ENCODE data around the gene C1GALT1.

C1GALT1 gene

DNA sequence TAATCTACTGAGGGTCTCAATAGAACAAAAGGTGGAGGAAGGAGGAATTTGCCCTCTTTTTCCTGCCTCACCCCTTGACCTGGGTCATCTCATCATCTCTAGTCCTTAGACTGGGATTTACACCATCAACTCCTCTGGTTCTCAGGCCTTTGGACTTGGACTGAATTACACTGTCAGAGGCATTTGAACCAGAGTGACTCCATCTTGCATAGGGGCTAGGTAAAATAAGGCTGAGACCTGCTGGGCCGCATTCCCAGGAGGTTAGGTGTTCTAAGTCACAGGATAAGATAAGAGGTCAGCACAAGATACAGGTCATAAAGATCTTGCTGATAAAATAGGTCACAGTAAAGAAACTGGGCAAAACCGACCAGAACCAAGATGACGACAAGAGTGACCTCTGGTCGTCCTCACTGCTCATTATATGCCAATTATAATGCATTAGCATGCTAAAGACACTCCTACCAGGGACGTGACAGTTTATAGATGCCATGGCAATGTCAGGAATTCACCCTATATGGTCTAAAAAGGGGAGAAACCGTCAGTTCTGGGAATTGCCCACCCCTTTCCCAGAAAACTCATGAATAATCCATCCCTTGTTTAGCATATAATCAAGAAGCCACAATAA lies 84.0 kb downstream of the C1GALT1 start:
- TF ChIP-seq, protein P1, sequence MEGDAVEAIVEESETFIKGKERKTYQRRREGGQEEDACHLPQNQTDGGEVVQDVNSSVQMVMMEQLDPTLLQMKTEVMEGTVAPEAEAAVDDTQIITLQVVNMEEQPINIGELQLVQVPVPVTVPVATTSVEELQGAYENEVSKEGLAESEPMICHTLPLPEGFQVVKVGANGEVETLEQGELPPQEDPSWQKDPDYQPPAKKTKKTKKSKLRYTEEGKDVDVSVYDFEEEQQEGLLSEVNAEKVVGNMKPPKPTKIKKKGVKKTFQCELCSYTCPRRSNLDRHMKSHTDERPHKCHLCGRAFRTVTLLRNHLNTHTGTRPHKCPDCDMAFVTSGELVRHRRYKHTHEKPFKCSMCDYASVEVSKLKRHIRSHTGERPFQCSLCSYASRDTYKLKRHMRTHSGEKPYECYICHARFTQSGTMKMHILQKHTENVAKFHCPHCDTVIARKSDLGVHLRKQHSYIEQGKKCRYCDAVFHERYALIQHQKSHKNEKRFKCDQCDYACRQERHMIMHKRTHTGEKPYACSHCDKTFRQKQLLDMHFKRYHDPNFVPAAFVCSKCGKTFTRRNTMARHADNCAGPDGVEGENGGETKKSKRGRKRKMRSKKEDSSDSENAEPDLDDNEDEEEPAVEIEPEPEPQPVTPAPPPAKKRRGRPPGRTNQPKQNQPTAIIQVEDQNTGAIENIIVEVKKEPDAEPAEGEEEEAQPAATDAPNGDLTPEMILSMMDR (IDR thresholded peaks at IDR 0.05; ENCODE audit: low read depth, low read length, missing control alignments), result no peak
- no peak for DNase-seq (ENCODE audit: extremely low read depth, low read depth)

DNA sequence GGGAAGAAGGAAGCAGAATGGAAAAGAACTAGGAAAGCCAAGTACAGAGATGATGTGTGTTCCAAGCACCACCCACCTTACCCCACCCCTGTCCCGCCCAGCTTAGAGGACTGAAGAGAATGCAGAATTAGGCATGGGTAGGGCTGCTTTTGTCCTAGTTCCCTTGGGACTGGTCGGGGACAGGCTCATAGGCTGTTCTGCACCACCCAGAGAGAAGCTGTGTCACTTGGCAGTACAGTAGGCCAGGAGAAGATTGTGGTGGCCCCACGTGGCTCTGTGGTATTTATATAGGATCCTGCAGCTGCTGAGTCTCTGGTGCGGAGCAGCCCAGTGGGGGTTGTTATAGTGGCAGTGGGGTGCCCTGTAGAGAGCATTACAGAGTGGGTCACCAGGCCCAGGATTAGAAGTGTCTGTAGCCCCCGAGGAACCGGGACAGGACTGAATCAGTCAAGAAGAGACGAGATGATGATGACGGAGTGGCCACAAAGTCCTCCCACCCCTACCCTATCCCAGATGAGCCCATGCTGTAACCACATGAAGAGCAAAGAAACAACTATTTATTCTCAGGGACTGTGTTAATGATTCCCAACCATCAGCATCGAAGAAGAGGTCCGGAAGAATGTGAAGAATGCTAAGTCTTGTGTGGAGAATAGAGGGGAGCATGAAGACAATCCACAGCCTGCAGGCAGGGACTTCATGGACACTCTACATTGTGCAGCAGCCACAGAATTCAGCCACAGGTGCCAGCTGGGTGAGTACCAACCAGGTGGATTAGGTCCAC lies 88.9 kb downstream of the C1GALT1 start:
- no peak overlapping the region for H3K4me3 ChIP-seq (replicated peaks; ENCODE audit: low read depth, low read length)
- no peak for DNase-seq (ENCODE audit: extremely low read depth, low read depth)
- TF ChIP-seq, protein P1 (IDR thresholded peaks at IDR 0.05; ENCODE audit: low read depth, low read length, missing control alignments), result no peak

More for the DNA sequence above, 84.0 kb downstream of the C1GALT1 start:
- H3K4me3 ChIP-seq (replicated peaks; ENCODE audit: low read depth, low read length), result no peak overlapping the region

DNA sequence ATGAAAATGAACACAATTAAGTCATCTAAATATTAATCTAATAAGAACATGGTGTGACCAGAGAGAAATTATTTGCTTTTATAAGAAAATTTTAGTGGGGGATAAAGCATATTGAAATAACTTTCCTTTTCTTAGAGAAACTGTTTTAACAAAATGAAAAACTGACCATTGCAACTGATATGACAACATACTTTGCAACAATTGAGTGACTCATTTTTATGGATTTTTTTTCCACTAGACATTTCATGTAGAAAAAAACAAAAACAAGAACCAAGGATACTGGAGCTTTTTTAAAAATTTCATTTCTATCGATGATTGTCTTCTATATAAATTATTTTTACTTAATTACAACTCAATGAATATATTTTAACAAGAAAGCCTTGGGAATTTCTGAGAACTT lies 90.0 kb downstream of the C1GALT1 start:
- H3K4me3 ChIP-seq (replicated peaks; ENCODE audit: low read depth, low read length), result no peak overlapping the region
- no peak for DNase-seq (ENCODE audit: extremely low read depth, low read depth)

DNA sequence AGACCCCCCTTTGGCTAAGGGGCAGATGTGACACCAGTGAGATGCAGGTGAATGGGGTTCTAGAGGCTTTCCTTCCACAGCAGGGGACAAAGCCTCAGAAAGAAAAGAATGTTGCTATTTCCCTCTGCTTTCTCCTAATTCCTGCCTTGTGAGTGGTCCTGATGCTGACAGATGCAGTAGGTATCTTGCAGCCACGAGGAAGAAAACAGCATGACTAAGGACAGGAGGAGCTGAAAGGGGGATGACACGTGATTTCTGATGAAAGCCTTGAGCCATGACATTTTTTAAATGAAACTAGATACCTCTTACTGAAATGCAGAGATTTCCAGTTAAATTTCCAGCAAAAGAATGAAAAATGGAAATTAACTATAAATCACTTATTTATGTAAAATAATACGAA lies 92.4 kb downstream of the C1GALT1 start:
- TF ChIP-seq, protein P1 (IDR thresholded peaks at IDR 0.05; ENCODE audit: low read depth, low read length, missing control alignments), result no peak
- H3K4me3 ChIP-seq (replicated peaks; ENCODE audit: low read depth, low read length), result no peak overlapping the region
- DNase-seq (ENCODE audit: extremely low read depth, low read depth), result no peak

More for the DNA sequence above, 90.0 kb downstream of the C1GALT1 start:
- TF ChIP-seq, protein P1 (IDR thresholded peaks at IDR 0.05; ENCODE audit: low read depth, low read length, missing control alignments), result no peak

DNA sequence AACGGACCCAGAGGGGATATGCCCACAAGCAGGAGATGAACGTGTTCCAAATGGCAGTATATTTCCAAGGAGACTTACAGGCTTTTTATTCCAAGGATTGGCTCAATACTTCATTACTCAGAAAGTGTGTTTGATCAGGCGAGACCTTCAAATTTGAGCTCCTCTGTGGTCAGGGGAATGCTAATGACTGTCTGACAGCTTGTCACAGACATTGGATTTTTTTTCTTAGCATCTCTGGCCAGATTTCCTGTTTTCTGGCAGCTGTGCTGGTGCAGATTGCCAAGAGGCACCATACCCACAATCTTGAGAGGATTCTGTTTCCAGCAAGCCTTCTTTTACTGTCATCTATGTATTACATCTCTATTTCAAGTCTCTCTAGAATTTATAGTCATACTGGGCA lies 93.8 kb downstream of the C1GALT1 start:
- DNase-seq (ENCODE audit: extremely low read depth, low read depth), result no peak
- TF ChIP-seq, protein P1 (IDR thresholded peaks at IDR 0.05; ENCODE audit: low read depth, low read length, missing control alignments), result no peak
- H3K4me3 ChIP-seq (replicated peaks; ENCODE audit: low read depth, low read length), result no peak overlapping the region

DNA sequence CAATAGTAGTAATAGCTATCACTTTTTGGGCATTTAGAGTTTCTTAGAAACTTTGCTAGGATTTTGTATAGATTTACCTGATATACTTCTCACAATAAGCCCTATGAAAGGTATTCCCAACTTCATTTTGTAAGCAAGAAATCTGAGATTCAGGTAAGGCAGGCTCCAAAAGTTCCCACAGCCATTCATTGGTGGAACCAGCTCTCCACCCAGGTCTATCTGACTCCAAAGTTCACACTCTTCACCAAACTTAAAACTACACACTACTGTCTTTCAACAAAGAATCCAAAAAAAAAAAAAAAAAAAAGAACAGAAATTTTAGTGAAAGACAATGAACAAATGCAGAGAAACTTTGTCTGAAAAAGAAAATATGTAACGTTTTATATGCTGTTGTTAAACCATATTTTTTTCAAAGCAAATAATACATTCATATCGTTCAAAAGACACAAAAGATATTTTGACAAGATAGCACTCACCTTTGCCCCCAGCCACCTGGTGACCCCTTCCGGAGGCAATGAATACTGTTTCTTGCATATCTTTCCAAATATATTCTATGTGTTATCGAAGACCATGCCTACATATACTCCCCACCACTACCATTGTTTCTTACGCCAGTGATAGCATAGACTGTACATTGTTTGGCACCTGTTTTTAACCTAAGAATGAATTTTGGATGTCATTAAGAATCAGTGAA lies 108.2 kb downstream of the C1GALT1 start:
- TF ChIP-seq, protein P1 (IDR thresholded peaks at IDR 0.05; ENCODE audit: low read depth, low read length, missing control alignments), result no peak
- no peak overlapping the region for H3K4me3 ChIP-seq (replicated peaks; ENCODE audit: low read depth, low read length)
- no peak for DNase-seq (ENCODE audit: extremely low read depth, low read depth)

Data from HFF-Myc (cell line).